ENCODE results near the gene CFTR.

GRCh38 chr7:117664047-117664446, 184.2 kb downstream of the CFTR start:
- TF ChIP-seq CTCF (IDR thresholded peaks at IDR 0.05) (no peak), POLR2A (IDR thresholded peaks at IDR 0.05) (no peak)

Data from ovary (tissue), 3 donors.